ENCODE measurements around the gene SMIM15. TPM values are rescaled to one million over a fixed set of nuclear protein-coding genes. Genes with fewer than 3 reads are reported as not detected.

SMIM15 gene
- polyA plus RNA-seq, 1 of the 3 experiments (the other 2 are of a cell fraction), result 51.1 TPM

- H3K27ac ChIP-seq (ENCODE audit: low read depth in 2 of 2, low read length in 1 of 2), result no peak overlapping the region
- TF ChIP-seq USF2 (IDR thresholded peaks at IDR 0.05; ENCODE audit: borderline replicate concordance, low read depth, low read length) (no peak), SIN3A (IDR thresholded peaks at IDR 0.05; ENCODE audit: borderline replicate concordance, low read depth, low read length) (no peak)
- no peaks in the 10 kb centered on the region for H3K36me3 ChIP-seq (replicated peaks in 1 of 2; ENCODE audit: control insufficient read depth in 1 of 2, insufficient read depth in 2 of 2, low read length in 1 of 2)
- H4K20me1 ChIP-seq (ENCODE audit: insufficient read depth), result no peaks in the 10 kb centered on the region
- H3K79me2 ChIP-seq (ENCODE audit: insufficient read depth), result peaks cover 14% of the 10 kb centered on the region
- H2AFZ ChIP-seq (ENCODE audit: low read depth), result no peak overlapping the region
- H3K9me3 ChIP-seq, result no peaks in the 10 kb centered on the region
- no peak overlapping the region for H3K4me3 ChIP-seq (ENCODE audit: low read depth in 2 of 2, low read length in 1 of 2)
- CTCF ChIA-PET, result interaction anchor here (1.0 to 1.7 kb wide), 3 partner anchors 9 to 490 kb away, joined by 3 to 6 read pairs (median 5); no protein-coding TSS in a partner anchor
- peaks cover 4% of the 10 kb centered on the region for H3F3A ChIP-seq (replicated peaks; ENCODE audit: insufficient read depth)
- peaks cover 0 to 2% of the 10 kb centered on the region in 2 experiments; a peak in 3 of 4 replicates for H3K4me1 ChIP-seq (ENCODE audit: control insufficient read depth in 1 of 2, insufficient read depth in 2 of 2, low read depth in 1 of 2, low read length in 1 of 2)
- WGBS (ENCODE audit: low lambda C conversion rate), result 95% methylated on average over 8 of the region's 8 CpGs
- POLR2A ChIA-PET, result no interaction called here
- H3K9me2 ChIP-seq, result no peaks in the 10 kb centered on the region
- no peak overlapping the region for H3K4me2 ChIP-seq
- DNase-seq, result no peak
- no peaks in the 10 kb centered on the region for H3K27me3 ChIP-seq (ENCODE audit: insufficient read depth)
- H3K9ac ChIP-seq, result no peak overlapping the region
Observed at GRCh38 chr5:61168951-61169350, 6.7 kb upstream of the SMIM15 start.

GRCh38 chr5:61167382-61167781, 5.1 kb upstream of the SMIM15 start:
- peaks cover 4% of the 10 kb centered on the region for H3F3A ChIP-seq (replicated peaks; ENCODE audit: insufficient read depth)
- TF ChIP-seq CTCF (IDR thresholded peaks at IDR 0.05) (peak; percentile 59), RAD21 (IDR thresholded peaks at IDR 0.05; ENCODE audit: low read length) (peak; percentile 78), SMC3 (IDR thresholded peaks at IDR 0.05; ENCODE audit: low read depth, low read length) (peak; percentile 64), USF1 (IDR thresholded peaks at IDR 0.05; ENCODE audit: borderline replicate concordance, low read depth) (no peak)
- no peaks in the 10 kb centered on the region for H3K36me3 ChIP-seq (replicated peaks in 1 of 2; ENCODE audit: control insufficient read depth in 1 of 2, insufficient read depth in 2 of 2, low read length in 1 of 2)
- H3K27me3 ChIP-seq (ENCODE audit: insufficient read depth), result no peaks in the 10 kb centered on the region
- ChIA-PET CTCF (interaction anchor here (1.7 kb wide), 1 partner anchor 10 kb away, joined by 6 read pairs; no protein-coding TSS in a partner anchor), POLR2A (no interaction called here)
- no peaks in the 10 kb centered on the region for H3K9me3 ChIP-seq
- H3K9me2 ChIP-seq, result no peaks in the 10 kb centered on the region
- H3K9ac ChIP-seq, result no peak overlapping the region
- H3K4me3 ChIP-seq (ENCODE audit: low read depth in 2 of 2, low read length in 1 of 2), result no peak overlapping the region
- peaks cover 30% of the 10 kb centered on the region for H3K79me2 ChIP-seq (ENCODE audit: insufficient read depth)
- H4K20me1 ChIP-seq (ENCODE audit: insufficient read depth), result no peaks in the 10 kb centered on the region
- no peak overlapping the region for H3K4me2 ChIP-seq
- 81% methylated on average over 4 of the region's 4 CpGs for WGBS (ENCODE audit: low lambda C conversion rate)
- no peak overlapping the region for H2AFZ ChIP-seq (ENCODE audit: low read depth)
- peaks cover 0 to 6% of the 10 kb centered on the region in 2 experiments; a peak in 3 of 4 replicates for H3K4me1 ChIP-seq (ENCODE audit: control insufficient read depth in 1 of 2, insufficient read depth in 2 of 2, low read depth in 1 of 2, low read length in 1 of 2)
- peak; percentile 43 for DNase-seq
- H3K27ac ChIP-seq (ENCODE audit: low read depth in 2 of 2, low read length in 1 of 2), result no peak overlapping the region
